Uterus (tissue), 2 donors: ENCODE measurements around the gene GALNT2.

Source experiments
- POLR2A ChIP-seq, 2 donors: fragments of 450-650 bp; IDR thresholded peaks; one replicate each; pipeline ENCODE4 v1.6.1; 2016; ENCODE audit warnings: antibody characterized with exemption in 2 of 2, mild to moderate bottlenecking in 1 of 2, moderate library complexity in 1 of 2
- TF ChIP-seq, protein P1 (sequence below), 4 experiments: fragments of 200-600 bp in 2 of 4; fragments of 450-650 bp in 2 of 4; sonication (generic) in 2 of 4; IDR thresholded peaks; one replicate each; pipeline ENCODE4 v1.5.1; 2016 to 2019; ENCODE audit warnings: antibody characterized with exemption in 4 of 4, mild to moderate bottlenecking in 2 of 4, moderate library complexity in 1 of 4

DNA sequence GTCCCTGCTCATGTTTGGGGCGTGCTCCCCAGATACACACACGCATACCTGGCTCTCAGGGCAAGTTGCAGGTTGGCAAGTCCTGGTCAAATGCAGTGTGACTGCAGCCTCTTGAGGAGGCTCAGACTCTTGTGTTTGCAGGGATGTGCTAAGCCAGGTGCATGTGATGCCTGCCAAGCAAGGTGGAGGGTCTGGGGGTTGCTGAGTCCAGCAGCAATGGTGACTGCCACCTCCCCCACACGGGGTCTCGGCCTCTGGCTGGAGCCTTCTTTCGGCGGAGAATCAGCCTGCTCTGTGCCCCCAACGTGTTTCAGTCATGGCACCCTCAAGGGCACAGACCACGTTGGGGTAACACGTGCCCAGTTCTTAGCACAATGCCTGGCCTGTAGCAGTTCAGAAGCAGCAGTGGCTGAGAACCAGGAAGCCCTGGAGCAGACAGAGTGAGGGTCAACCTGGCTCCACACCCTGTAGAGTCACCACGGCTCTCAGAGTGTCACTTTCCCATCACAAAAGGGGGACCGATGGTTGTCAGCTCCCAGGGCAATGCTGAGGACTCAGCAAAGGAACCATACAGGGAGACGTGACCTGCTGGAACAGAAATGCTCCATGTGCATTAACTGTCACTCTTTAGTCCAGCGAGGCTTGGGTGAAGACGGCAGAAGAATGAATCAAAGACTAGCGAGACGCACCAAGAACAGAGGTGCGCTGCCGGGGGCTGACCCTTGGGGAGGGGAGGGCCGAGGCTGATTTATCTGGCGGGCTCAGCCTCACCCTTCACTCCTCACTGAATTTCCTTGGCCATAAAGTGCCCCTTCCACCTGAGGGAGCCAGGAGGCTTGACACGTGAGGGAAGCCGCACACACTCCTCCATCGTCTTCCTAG is 250.1 kb downstream of the GALNT2 start:
- TF ChIP-seq, protein P1, sequence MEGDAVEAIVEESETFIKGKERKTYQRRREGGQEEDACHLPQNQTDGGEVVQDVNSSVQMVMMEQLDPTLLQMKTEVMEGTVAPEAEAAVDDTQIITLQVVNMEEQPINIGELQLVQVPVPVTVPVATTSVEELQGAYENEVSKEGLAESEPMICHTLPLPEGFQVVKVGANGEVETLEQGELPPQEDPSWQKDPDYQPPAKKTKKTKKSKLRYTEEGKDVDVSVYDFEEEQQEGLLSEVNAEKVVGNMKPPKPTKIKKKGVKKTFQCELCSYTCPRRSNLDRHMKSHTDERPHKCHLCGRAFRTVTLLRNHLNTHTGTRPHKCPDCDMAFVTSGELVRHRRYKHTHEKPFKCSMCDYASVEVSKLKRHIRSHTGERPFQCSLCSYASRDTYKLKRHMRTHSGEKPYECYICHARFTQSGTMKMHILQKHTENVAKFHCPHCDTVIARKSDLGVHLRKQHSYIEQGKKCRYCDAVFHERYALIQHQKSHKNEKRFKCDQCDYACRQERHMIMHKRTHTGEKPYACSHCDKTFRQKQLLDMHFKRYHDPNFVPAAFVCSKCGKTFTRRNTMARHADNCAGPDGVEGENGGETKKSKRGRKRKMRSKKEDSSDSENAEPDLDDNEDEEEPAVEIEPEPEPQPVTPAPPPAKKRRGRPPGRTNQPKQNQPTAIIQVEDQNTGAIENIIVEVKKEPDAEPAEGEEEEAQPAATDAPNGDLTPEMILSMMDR (IDR thresholded peaks at IDR 0.05): no peak
- no peak for TF ChIP-seq POLR2A (IDR thresholded peaks at IDR 0.05)
